OCI-LY1 (cell line): ENCODE measurements around the gene CAV3.

Experiments
- H2AFZ ChIP-seq: fragments of 200-600 bp; sonication (generic), shearing (Covaris generic); 2 replicates; pipeline ENCODE4 v1.6.0; 2014; ENCODE audit warnings: antibody characterized with exemption, mild to moderate bottlenecking, low read length
- H3F3A ChIP-seq: fragments of 200-600 bp; sonication (generic), shearing (Covaris generic); 2 replicates; pipeline ENCODE4 v1.6.0; 2014; ENCODE audit warnings: mild to moderate bottlenecking, antibody characterized with exemption, low read length, moderate library complexity; ENCODE audit not compliant: insufficient read depth
- H3K27ac ChIP-seq: fragments of 200-600 bp; sonication (generic); 2 replicates; pipeline ENCODE4 v1.5.1; 2014; ENCODE audit warnings: low read length, mixed run types, mild to moderate bottlenecking, low read depth; ENCODE audit not compliant: poor library complexity, severe bottlenecking
- H3K27me3 ChIP-seq: fragments of 200-600 bp; sonication (generic); 2 replicates; pipeline ENCODE4 v1.6.0; 2014; ENCODE audit warnings: antibody characterized with exemption, mild to moderate bottlenecking, low read length, moderate library complexity; ENCODE audit not compliant: insufficient read depth
- H3K36me3 ChIP-seq: fragments of 200-600 bp; sonication (generic); 2 replicates; pipeline ENCODE4 v1.6.1; 2014; ENCODE audit warnings: mild to moderate bottlenecking, antibody characterized with exemption, low read length, moderate library complexity, mixed read lengths; ENCODE audit not compliant: insufficient read depth
- H3K4me1 ChIP-seq: fragments of 200-600 bp; sonication (generic); 2 replicates; pipeline ENCODE4 v1.5.1; 2014; ENCODE audit warnings: mild to moderate bottlenecking, low read length, moderate library complexity; ENCODE audit not compliant: insufficient read depth, severe bottlenecking
- H3K4me2 ChIP-seq: fragments of 200-600 bp; sonication (generic), shearing (Covaris generic); 2 replicates; pipeline ENCODE4 v1.6.1; 2014; ENCODE audit warnings: low read length
- H3K4me3 ChIP-seq: fragments of 200-600 bp; sonication (generic); 2 replicates; pipeline ENCODE4 v1.5.1; 2014; ENCODE audit warnings: low read length, low read depth, mild to moderate bottlenecking, mixed read lengths; ENCODE audit not compliant: poor library complexity, severe bottlenecking
- H3K79me2 ChIP-seq: fragments of 200-600 bp; shearing (Covaris generic); 2 replicates; pipeline ENCODE4 v1.6.1; 2016; ENCODE audit warnings: mixed run types, low read length, mixed read lengths; ENCODE audit not compliant: insufficient read depth
- H3K9ac ChIP-seq: fragments of 200-600 bp; sonication (generic), shearing (Covaris generic); 2 replicates; pipeline ENCODE4 v1.6.1; 2014; ENCODE audit warnings: mild to moderate bottlenecking, low read length, mixed read lengths
- H3K9me2 ChIP-seq: fragments of 200-600 bp; sonication (generic), shearing (Covaris generic); 2 replicates; pipeline ENCODE4 v1.6.1; 2014; ENCODE audit warnings: low read depth, mild to moderate bottlenecking, low read length, mixed read lengths
- H3K9me3 ChIP-seq: fragments of 200-600 bp; shearing (Covaris generic); 2 replicates; pipeline ENCODE4 v1.6.1; 2014; ENCODE audit warnings: low read length, mixed read lengths
- H4K20me1 ChIP-seq: fragments of 200-600 bp; sonication (generic), shearing (Covaris generic); 2 replicates; pipeline ENCODE4 v1.6.0; 2016; ENCODE audit warnings: mild to moderate bottlenecking, low read length; ENCODE audit not compliant: insufficient read depth
- EZH2 ChIP-seq: fragments of 200-600 bp; sonication (generic), shearing (Covaris generic); IDR thresholded peaks from 2 replicates; pipeline ENCODE4 v1.8.0; 2017; ENCODE audit warnings: borderline replicate concordance, mixed run types, mild to moderate bottlenecking, antibody characterized with exemption, low read length, moderate library complexity, mixed read lengths
- TF ChIP-seq, protein P1 (sequence below): fragments of 200-600 bp; sonication (generic), shearing (Covaris generic); IDR thresholded peaks from 2 replicates; pipeline ENCODE4 v1.5.1; 2017; ENCODE audit warnings: mild to moderate bottlenecking, antibody characterized with exemption, low read length, moderate library complexity, mixed read lengths

CAV3 gene

DNA sequence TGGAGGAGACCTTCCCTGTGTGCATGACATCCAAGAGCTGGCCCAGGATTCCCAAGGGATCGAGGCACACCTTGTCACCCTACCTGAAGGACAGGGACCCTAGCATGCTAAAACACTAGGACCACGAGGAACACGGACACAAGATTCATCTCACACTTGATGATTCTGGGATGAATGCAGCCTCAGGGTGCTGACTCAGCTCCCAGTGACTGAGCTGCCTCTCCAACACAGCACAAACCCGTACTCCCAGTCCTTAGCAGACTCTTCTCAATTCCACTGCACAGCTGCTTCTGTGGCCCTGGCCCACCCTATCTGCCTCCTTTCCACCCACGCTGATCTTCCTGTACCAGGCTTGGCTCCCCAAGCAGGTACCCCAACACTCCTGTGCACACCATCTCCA lies 44.9 kb downstream of the CAV3 start:
- Histone ChIP-seq H3K36me3 (no peaks in the 10 kb centered on the region), H3K27me3 (no peaks in the 10 kb centered on the region), H3K9me2 (no peaks in the 10 kb centered on the region), H3K4me1 (no peaks in the 10 kb centered on the region), H3F3A (no peaks in the 10 kb centered on the region), H4K20me1 (no peaks in the 10 kb centered on the region), H3K4me2 (no peak overlapping the region), H3K4me3 (no peak overlapping the region), H3K79me2 (no peaks in the 10 kb centered on the region), H3K27ac (no peak overlapping the region), H2AFZ (no peak overlapping the region), H3K9me3 (no peaks in the 10 kb centered on the region), H3K9ac (no peak overlapping the region)
- TF ChIP-seq, protein P1, sequence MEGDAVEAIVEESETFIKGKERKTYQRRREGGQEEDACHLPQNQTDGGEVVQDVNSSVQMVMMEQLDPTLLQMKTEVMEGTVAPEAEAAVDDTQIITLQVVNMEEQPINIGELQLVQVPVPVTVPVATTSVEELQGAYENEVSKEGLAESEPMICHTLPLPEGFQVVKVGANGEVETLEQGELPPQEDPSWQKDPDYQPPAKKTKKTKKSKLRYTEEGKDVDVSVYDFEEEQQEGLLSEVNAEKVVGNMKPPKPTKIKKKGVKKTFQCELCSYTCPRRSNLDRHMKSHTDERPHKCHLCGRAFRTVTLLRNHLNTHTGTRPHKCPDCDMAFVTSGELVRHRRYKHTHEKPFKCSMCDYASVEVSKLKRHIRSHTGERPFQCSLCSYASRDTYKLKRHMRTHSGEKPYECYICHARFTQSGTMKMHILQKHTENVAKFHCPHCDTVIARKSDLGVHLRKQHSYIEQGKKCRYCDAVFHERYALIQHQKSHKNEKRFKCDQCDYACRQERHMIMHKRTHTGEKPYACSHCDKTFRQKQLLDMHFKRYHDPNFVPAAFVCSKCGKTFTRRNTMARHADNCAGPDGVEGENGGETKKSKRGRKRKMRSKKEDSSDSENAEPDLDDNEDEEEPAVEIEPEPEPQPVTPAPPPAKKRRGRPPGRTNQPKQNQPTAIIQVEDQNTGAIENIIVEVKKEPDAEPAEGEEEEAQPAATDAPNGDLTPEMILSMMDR: no peak
- no peak for TF ChIP-seq EZH2

DNA sequence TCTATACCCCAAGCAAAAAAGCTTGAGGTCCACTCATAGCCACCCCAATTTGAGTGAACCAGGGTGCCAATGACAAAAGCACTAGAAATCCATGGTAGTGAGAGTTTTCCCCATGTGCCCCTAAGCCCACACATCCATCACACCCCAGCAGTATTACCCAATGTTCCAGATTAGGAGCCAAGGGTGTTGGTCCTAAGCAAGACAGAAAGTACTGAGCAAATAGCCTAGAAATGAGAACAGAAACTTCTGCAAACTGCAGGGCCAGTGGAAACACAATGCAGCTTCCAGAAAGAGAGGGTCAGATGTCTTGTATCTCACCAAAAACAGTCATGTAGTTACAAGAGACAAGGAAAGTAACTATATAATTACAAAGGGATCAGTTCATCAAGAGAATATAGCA lies 46.7 kb downstream of the CAV3 start:
- Histone ChIP-seq H3F3A (no peaks in the 10 kb centered on the region), H3K4me1 (no peaks in the 10 kb centered on the region), H3K9ac (no peak overlapping the region), H2AFZ (no peak overlapping the region), H3K4me3 (no peak overlapping the region), H3K9me3 (no peaks in the 10 kb centered on the region), H4K20me1 (no peaks in the 10 kb centered on the region), H3K27me3 (no peaks in the 10 kb centered on the region), H3K36me3 (no peaks in the 10 kb centered on the region), H3K79me2 (no peaks in the 10 kb centered on the region), H3K4me2 (no peak overlapping the region), H3K27ac (no peak overlapping the region), H3K9me2 (no peaks in the 10 kb centered on the region)
- TF ChIP-seq EZH2: no peak
- TF ChIP-seq, protein P1: no peak

- Histone ChIP-seq H3K4me1 (no peaks in the 10 kb centered on the region), H3K4me3 (no peak overlapping the region), H3K79me2 (no peaks in the 10 kb centered on the region), H3K27ac (no peak overlapping the region), H3K9me2 (no peaks in the 10 kb centered on the region), H3K9me3 (no peaks in the 10 kb centered on the region), H3K36me3 (no peaks in the 10 kb centered on the region), H3K9ac (no peak overlapping the region), H4K20me1 (no peaks in the 10 kb centered on the region), H3K4me2 (no peak overlapping the region), H3F3A (no peaks in the 10 kb centered on the region), H3K27me3 (no peaks in the 10 kb centered on the region), H2AFZ (no peak overlapping the region)
- TF ChIP-seq, protein P1: no peak
- no peak for TF ChIP-seq EZH2
Measured at GRCh38 chr3:8784676-8785435, 51.3 kb downstream of the CAV3 start.
